NK-92 (cell line): ENCODE data around the gene ZNF805.
"Not testable (repeated sequence)": the region's sequence is repeated elsewhere in the genome, so short reads cannot be mapped to it uniquely, and the experiment has no call there.

ENCODE experiments used
- DNase-seq: peaks from one replicate; lab custom pipeline; 2025; ENCODE audit not compliant: unreplicated experiment; lab: John Stamatoyannopoulos, UW

Gene ZNF805

GRCh38 chr19:57267291-57267690, 26.9 kb downstream of the ZNF805 start:
- DNase-seq, result no peak

GRCh38 chr19:57269515-57270250, 29.3 kb downstream of the ZNF805 start:
- DNase-seq, result no peak

GRCh38 chr19:57271280-57271679, 30.8 kb downstream of the ZNF805 start:
- no peak for DNase-seq

GRCh38 chr19:57273014-57273413, 32.6 kb downstream of the ZNF805 start:
- DNase-seq, result no peak

GRCh38 chr19:57276430-57276829, 36.0 kb downstream of the ZNF805 start:
- DNase-seq, result no peak

GRCh38 chr19:57278481-57278880, 38.0 kb downstream of the ZNF805 start:
- not testable (repeated sequence) for DNase-seq

GRCh38 chr19:57279418-57280164, 39.2 kb downstream of the ZNF805 start:
- no peak for DNase-seq

GRCh38 chr19:57280165-57280961, 39.9 kb downstream of the ZNF805 start, which contains the start of gene ZNF460:
Gene ZNF460, plus strand, starts transcription at chr19:57280485. Its CDS starts 322 bp downstream, at chr19:57280807.
- DNase-seq, result peak; percentile 80

- no peak for DNase-seq
Observed at GRCh38 chr19:57280962-57281400, 40.5 kb downstream of the ZNF805 start.

GRCh38 chr19:57282011-57282643, 41.7 kb downstream of the ZNF805 start:
- DNase-seq, result no peak

- no peak for DNase-seq
Observed at GRCh38 chr19:57288373-57288772, 47.9 kb downstream of the ZNF805 start.

GRCh38 chr19:57290970-57291369, 50.5 kb downstream of the ZNF805 start:
- DNase-seq, result no peak

GRCh38 chr19:57292547-57292946, 52.1 kb downstream of the ZNF805 start:
- DNase-seq, result no peak

GRCh38 chr19:57293719-57294118, 53.3 kb downstream of the ZNF805 start:
- no peak for DNase-seq

GRCh38 chr19:57302020-57302465, 61.6 kb downstream of the ZNF805 start:
- DNase-seq, result no peak

GRCh38 chr19:57302727-57303401, 62.4 kb downstream of the ZNF805 start:
- DNase-seq, result no peak
